BLaER1 treated with 17β-estradiol and CSF1 and Interleukin-3, amounts not matched to agents 10 nM and 100 nM (cell line): ENCODE data around the gene P2RY6.
A peak's percentile ranks its signal among the peaks of the same experiment; 100 is the strongest.

Source experiments
- H3K27ac ChIP-seq, 11 experiments: shearing (Covaris generic); formaldehyde crosslinking; 2 replicates each; pipeline ENCODE4 v1.8.1; 2022
- H3K27me3 ChIP-seq, 11 experiments: shearing (Covaris generic); formaldehyde crosslinking; 2 replicates each; pipeline ENCODE4 v1.8.1; 2022
- H3K36me3 ChIP-seq, 11 experiments: shearing (Covaris generic); formaldehyde crosslinking; 2 replicates each; pipeline ENCODE4 v1.8.1; 2022
- H3K4me1 ChIP-seq, 10 experiments: shearing (Covaris generic); formaldehyde crosslinking; 2 replicates each; pipeline ENCODE4 v1.8.1; 2022
- H3K4me2 ChIP-seq, 11 experiments: shearing (Covaris generic); formaldehyde crosslinking; 2 replicates each; pipeline ENCODE4 v1.8.1; 2022
- H3K4me3 ChIP-seq, 10 experiments: shearing (Covaris generic); formaldehyde crosslinking; 2 replicates each; pipeline ENCODE4 v1.8.1; 2022
- H3K9ac ChIP-seq, 11 experiments: shearing (Covaris generic); formaldehyde crosslinking; 2 replicates each; pipeline ENCODE4 v1.8.1; 2022
- H3K9me3 ChIP-seq, 11 experiments: shearing (Covaris generic); formaldehyde crosslinking; replicated peaks in 1 of 11; 2 replicates each; pipeline ENCODE4 v1.8.1; 2022
- H4K20me1 ChIP-seq, 11 experiments: shearing (Covaris generic); formaldehyde crosslinking; 2 replicates each; pipeline ENCODE4 v1.8.1; 2022
- Cebpa-rat ChIP-seq, 11 experiments: shearing (Covaris generic); IDR thresholded peaks; 2 replicates each; pipeline ENCODE4 v1.8.1; 2022

P2RY6 gene

DNA sequence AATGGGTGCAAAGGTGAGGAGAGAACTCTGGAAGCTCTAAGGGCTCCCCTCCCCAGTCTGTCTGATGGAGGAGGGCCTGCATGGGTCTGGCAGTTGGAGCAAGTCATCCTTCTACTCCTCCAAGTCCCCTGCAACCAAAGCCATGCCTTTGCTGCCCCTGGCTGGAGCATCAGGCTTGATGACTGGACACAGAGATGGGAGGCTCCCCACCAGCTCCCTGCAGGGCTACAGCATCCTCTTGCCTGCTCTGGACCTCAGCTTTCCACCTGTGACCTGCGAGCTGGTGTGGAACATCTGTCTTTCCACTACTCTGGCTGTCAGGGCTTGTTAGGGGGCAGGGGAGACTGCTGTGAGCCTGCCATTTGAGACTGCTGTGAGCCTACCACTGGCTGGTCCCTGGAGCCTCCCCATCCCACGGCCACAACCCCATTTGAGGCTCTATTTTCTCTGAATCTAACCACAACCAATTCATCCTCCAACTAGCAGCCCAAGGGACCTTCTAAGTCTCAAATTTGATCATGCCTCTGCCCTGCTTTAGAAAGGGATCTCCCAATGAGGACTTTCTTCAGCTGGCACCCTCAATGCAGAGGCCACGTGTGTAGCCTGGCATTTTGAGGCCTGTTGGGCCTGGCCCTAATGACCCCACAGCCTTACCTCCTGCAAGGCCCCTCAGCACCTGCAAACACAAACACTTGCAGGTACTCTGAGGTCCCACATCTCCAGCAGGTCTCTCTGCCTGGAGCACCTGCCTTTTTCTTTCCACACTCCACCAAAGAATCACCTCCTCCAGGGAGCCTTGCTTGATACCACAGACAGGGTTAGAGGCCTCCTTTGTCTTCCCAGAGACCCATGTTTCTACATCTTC lies 9.9 kb downstream of the P2RY6 start:
- Histone ChIP-seq H3K9me3 (no peaks in the 10 kb centered on the region), H3K4me3 (0 out of 20 replicates have a peak overlapping the region, but pooled peaks of 1 of the 10 experiments have one; percentile 18), H3K36me3 (no peaks in the 10 kb centered on the region), H3K27ac (peak overlapping the region in 9 of 11 experiments; percentile 31 to 73 (median 68); a peak in 15 of 22 replicates), H3K4me1 (peaks cover 57 to 75% (median 67%) of the 10 kb centered on the region in 10 experiments), H4K20me1 (peaks cover 0 to 6% (median 0%) of the 10 kb centered on the region in 11 experiments; a peak in 3 of 22 replicates), H3K9ac (peak overlapping the region in 1 of 11 experiments; percentile 16; a peak in 3 of 22 replicates), H3K27me3 (no peaks in the 10 kb centered on the region), H3K4me2 (peak overlapping the region; percentile 81 to 97 (median 91))
- no peak for TF ChIP-seq Cebpa-rat (IDR thresholded peaks at IDR 0.05)

DNA sequence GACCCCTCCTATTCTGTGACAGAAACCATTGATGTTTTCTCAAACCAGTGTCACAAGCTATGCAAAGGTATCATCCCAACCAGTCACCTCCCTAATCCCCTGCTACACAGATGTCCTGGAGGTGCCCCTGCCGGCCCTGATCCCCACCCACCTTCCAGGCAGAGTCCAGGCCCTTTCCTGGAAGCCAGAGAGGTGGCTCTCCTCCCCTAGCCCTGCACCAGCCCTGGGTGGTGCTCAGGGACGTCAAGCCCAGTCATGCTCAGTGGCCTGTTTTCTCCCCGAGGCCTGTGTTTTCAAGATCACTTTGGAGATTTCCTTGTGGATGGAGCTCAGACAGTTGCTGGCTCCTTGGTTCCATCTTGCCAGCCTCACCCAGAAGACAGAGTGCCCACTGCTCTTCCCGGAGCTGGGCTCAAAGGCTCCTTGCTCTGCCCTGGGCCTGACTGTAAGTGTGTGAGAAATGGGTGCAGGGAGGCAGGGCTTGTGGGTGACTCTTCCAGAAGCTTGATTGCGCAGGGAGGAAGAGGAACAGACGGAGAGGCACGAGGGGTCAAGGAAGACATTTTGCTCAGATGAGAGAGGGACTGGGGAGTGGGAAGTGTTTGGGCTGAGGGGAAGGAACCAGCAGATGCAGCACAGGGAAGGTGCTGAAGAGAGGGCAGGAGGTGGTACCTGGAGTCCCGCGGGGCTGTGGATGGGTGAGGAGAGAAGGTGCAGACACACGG lies 11.3 kb downstream of the P2RY6 start:
- Histone ChIP-seq H3K9me3 (no peaks in the 10 kb centered on the region), H3K27ac (no peak overlapping the region), H3K9ac (peak overlapping the region in 1 of 11 experiments; percentile 6; a peak in 1 of 22 replicates), H3K36me3 (no peaks in the 10 kb centered on the region), H3K4me3 (no peak overlapping the region), H3K4me1 (peaks cover 71 to 89% (median 81%) of the 10 kb centered on the region in 10 experiments), H4K20me1 (peaks cover 0 to 6% (median 0%) of the 10 kb centered on the region in 11 experiments; a peak in 3 of 22 replicates), H3K27me3 (no peaks in the 10 kb centered on the region), H3K4me2 (peak overlapping the region; percentile 81 to 97 (median 91))
- TF ChIP-seq Cebpa-rat (IDR thresholded peaks at IDR 0.05), result no peak

DNA sequence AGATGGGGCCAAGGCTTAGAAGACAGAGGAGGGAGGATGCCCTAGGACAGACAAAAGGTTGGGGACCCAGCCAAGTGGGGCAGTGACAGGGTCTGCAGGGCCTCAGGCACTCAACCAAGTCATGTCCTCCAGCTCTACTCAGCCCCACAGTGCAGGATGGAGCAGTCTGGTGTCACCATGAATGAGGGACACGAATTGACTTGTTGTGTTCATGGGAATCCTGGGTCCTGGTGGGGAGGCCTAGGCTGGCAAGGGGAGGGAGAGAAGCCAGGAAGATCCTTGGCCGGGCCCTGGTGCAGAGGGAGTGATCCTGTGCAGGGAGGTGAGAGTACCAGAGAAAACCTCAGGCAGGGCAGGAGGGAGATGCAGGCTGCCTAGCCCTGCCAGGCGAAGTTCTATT lies 12.0 kb downstream of the P2RY6 start:
- Histone ChIP-seq H3K4me2 (peak overlapping the region in 10 of 11 experiments; percentile 81 to 97 (median 91); a peak in 18 of 22 replicates), H3K9ac (no peak overlapping the region), H3K4me3 (no peak overlapping the region), H3K36me3 (no peaks in the 10 kb centered on the region), H3K27ac (no peak overlapping the region), H3K27me3 (no peaks in the 10 kb centered on the region), H3K4me1 (peaks cover 78 to 96% (median 88%) of the 10 kb centered on the region in 10 experiments), H4K20me1 (peaks cover 0 to 6% (median 0%) of the 10 kb centered on the region in 11 experiments; a peak in 3 of 22 replicates), H3K9me3 (no peaks in the 10 kb centered on the region)
- TF ChIP-seq Cebpa-rat (IDR thresholded peaks at IDR 0.05), result no peak

DNA sequence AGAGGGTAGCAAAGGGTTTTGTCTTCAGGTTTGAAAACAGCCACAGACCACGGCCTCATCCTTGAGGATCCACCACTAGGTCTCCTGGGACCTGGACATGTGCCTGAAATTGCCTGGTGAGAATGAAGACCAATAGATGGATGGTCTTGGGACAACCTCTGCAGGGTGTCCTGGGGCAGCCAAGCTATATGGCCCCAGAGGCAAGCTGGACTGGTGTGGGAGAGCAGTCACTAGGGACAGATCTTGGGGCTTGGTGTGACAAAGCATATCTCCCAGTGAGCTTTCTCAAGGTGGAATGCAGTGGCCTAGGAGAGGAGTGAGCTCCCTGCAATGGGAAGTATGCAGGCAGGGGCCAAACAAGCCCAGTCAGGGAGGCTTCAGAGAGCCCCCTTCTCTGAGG lies 13.6 kb downstream of the P2RY6 start:
- H3K9ac ChIP-seq, result no peak overlapping the region
- peaks cover 82 to 99% (median 94%) of the 10 kb centered on the region in 10 experiments for H3K4me1 ChIP-seq
- H3K9me3 ChIP-seq, result no peaks in the 10 kb centered on the region
- no peak overlapping the region for H3K27ac ChIP-seq
- no peaks in the 10 kb centered on the region for H3K36me3 ChIP-seq
- no peak for TF ChIP-seq Cebpa-rat (IDR thresholded peaks at IDR 0.05)
- no peak overlapping the region for H3K4me3 ChIP-seq
- H3K27me3 ChIP-seq, result no peaks in the 10 kb centered on the region
- peak overlapping the region; percentile 37 to 93 (median 89); a peak in 20 of 22 replicates for H3K4me2 ChIP-seq
- H4K20me1 ChIP-seq, result peaks cover 0 to 6% (median 0%) of the 10 kb centered on the region in 11 experiments; a peak in 3 of 22 replicates

DNA sequence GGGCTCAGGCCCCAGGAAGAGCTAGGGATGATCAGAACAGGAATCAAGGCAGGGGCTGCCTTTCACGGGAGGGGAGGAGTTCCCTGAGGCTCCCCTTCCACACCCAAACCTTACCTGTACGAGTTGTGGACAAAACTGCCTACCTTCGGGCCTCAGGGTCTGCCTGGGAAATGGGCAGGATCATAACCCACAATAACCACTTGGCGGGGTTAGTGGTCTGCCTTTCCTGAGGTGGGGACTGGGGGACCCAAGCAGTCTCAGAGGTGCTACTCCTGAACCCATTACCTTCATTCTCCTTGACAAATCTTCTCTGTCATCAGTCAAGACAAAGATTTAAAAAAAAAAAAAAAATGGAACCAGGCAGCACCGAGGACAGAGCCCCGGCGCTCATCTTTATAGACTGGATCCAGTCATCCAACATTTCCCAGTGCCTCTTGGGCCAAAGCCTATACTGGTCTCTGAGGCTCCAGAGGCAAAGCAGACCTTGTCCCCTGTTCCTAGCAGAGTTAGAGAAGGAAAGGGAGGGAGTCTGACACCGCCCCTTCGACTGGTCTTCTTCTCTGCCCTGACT lies 14.2 kb downstream of the P2RY6 start:
- no peaks in the 10 kb centered on the region for H3K27me3 ChIP-seq
- peaks cover 0 to 6% (median 0%) of the 10 kb centered on the region in 11 experiments; a peak in 3 of 22 replicates for H4K20me1 ChIP-seq
- no peaks in the 10 kb centered on the region for H3K36me3 ChIP-seq
- no peaks in the 10 kb centered on the region for H3K9me3 ChIP-seq
- peak overlapping the region; percentile 80 to 93 (median 89); a peak in 20 of 22 replicates for H3K4me2 ChIP-seq
- H3K4me1 ChIP-seq, result peaks cover 76 to 96% (median 90%) of the 10 kb centered on the region in 10 experiments
- H3K9ac ChIP-seq, result no peak overlapping the region
- H3K4me3 ChIP-seq, result no peak overlapping the region
- H3K27ac ChIP-seq, result no peak overlapping the region
- no peak for TF ChIP-seq Cebpa-rat (IDR thresholded peaks at IDR 0.05)

DNA sequence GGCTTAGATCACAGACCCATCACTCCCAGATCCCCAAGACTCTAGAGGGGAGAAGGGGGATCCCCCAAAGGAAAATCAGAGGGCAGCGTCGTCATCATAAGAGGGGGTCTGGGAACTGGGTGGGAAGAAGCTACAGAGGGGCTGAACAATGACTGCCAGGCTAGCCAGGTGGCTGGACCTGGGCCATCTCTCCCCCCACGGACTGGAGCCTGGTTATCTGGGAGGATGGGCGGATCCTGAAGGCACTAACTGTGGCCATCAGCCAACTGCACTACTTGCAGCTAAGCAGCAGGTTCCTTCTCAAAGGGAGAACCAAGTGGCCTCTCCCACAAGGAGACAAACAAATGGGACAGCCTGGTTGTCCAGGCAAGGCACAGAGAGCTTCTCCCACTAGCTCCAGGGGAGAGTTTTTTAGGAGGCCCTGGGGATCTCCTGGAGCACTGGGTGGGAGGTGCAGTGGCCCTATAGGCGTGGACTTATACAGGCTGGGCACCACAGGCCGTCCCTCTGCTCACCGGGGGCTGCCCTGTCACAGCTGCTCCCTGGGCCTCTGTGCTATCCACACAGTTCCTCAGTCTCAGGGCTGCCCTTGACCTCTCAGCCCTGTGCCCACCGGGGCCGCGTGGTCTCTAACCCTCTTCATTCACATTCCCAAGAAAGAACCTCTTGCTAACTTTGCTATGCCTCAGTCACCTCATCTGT lies 15.4 kb downstream of the P2RY6 start:
- Histone ChIP-seq H3K36me3 (no peaks in the 10 kb centered on the region), H3K9me3 (no peaks in the 10 kb centered on the region), H3K4me2 (peak overlapping the region; percentile 80 to 93 (median 89)), H3K4me1 (peaks cover 72 to 95% (median 88%) of the 10 kb centered on the region in 10 experiments), H3K4me3 (peak overlapping the region in 3 of 10 experiments; percentile 12 to 40 (median 39); a peak in 4 of 20 replicates), H3K9ac (peak overlapping the region in 7 of 11 experiments; percentile 51 to 79 (median 72); a peak in 10 of 22 replicates), H4K20me1 (no peaks in the 10 kb centered on the region), H3K27me3 (no peaks in the 10 kb centered on the region), H3K27ac (peak overlapping the region in 10 of 11 experiments; percentile 7 to 92 (median 82); a peak in 16 of 22 replicates)
- TF ChIP-seq Cebpa-rat (IDR thresholded peaks at IDR 0.05), result no peak

DNA sequence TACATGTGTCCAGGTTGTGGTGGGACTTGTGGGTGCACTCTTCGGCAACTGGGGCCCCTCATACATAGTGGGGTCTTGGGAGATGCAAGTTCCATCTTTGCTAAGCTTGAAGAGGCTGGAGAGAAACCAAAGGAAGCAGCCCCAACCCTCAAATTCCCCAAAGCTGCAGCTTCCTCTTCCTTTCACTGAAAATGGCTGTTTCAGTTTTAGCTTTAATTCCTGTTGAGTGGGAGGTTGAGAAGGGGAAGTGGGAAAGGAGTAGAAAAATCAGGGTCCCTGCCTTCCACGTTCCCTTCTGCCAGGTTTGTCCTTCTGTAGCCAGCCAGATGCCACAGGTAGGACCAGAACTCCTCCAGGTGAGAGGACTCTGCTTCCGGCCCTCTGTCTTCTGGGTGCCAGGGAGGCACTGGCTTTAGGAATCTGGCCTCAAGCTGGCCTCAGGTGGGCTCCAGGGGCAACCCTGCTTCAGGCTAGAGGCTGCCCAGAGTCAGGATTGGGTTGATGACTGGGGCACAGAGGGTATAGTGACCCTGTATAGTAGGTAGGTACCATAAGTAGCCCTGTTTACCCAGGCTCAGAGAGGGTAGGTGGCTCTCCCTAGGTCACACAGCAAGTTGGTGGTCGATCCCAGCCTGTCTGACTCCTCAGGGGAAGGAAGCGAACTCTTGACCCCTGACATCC lies 16.2 kb downstream of the P2RY6 start:
- H4K20me1 ChIP-seq, result no peaks in the 10 kb centered on the region
- H3K27ac ChIP-seq, result peak overlapping the region; percentile 56 to 92 (median 79)
- no peak for TF ChIP-seq Cebpa-rat (IDR thresholded peaks at IDR 0.05)
- H3K9ac ChIP-seq, result peak overlapping the region; percentile 46 to 79 (median 71); a peak in 20 of 22 replicates
- H3K9me3 ChIP-seq, result no peaks in the 10 kb centered on the region
- H3K27me3 ChIP-seq, result no peaks in the 10 kb centered on the region
- H3K4me3 ChIP-seq, result peak overlapping the region in 6 of 10 experiments; percentile 12 to 52 (median 32); a peak in 5 of 20 replicates
- peaks cover 70 to 95% (median 88%) of the 10 kb centered on the region in 10 experiments for H3K4me1 ChIP-seq
- H3K4me2 ChIP-seq, result peak overlapping the region; percentile 80 to 93 (median 89)
- H3K36me3 ChIP-seq, result no peaks in the 10 kb centered on the region
